Thyroid gland (tissue), 4 donors: ENCODE data around the gene MBD2.

Experiments
- POLR2A ChIP-seq, 2 donors: fragments of 450-650 bp; IDR thresholded peaks; one replicate each; pipeline ENCODE4 v1.6.1; 2017; ENCODE audit warnings: antibody characterized with exemption in 2 of 2, mild to moderate bottlenecking in 2 of 2, moderate library complexity in 1 of 2
- TF ChIP-seq, protein P1 (sequence below), 6 experiments: fragments of 200-600 bp in 3 of 6; fragments of 450-650 bp in 3 of 6; sonication (generic) in 3 of 6; IDR thresholded peaks; one replicate each; pipeline ENCODE4 v1.5.1; 2016 to 2019; ENCODE audit warnings: antibody characterized with exemption in 6 of 6, mild to moderate bottlenecking in 2 of 6, inconsistent platforms in 1 of 6, moderate library complexity in 1 of 6

DNA sequence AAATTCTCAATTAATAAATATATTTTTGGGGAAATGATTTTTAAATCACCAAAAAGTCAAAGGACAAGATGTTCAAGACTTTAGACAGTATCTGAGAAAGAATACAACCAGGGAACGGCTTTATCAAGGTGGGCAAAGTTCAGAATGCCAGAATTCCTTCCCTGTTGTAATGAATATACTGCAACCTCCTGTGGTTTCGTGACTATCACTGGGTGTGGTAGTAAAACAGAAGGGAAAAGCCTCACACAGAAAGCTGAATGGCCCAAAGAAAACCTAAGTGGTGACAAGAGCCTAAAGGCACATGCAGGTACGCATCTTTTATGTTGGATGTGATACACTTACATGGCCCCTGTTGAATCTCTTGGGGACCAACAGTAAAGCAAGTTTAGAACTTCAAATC lies 37.1 kb downstream of the MBD2 start:
- TF ChIP-seq POLR2A (IDR thresholded peaks at IDR 0.05): no peak
- TF ChIP-seq, protein P1, sequence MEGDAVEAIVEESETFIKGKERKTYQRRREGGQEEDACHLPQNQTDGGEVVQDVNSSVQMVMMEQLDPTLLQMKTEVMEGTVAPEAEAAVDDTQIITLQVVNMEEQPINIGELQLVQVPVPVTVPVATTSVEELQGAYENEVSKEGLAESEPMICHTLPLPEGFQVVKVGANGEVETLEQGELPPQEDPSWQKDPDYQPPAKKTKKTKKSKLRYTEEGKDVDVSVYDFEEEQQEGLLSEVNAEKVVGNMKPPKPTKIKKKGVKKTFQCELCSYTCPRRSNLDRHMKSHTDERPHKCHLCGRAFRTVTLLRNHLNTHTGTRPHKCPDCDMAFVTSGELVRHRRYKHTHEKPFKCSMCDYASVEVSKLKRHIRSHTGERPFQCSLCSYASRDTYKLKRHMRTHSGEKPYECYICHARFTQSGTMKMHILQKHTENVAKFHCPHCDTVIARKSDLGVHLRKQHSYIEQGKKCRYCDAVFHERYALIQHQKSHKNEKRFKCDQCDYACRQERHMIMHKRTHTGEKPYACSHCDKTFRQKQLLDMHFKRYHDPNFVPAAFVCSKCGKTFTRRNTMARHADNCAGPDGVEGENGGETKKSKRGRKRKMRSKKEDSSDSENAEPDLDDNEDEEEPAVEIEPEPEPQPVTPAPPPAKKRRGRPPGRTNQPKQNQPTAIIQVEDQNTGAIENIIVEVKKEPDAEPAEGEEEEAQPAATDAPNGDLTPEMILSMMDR (IDR thresholded peaks at IDR 0.05): no peak
